GM12878 (cell line): ENCODE data around the gene IRF4. TPM values are rescaled to one million over a fixed set of nuclear protein-coding genes. Genes with fewer than 3 reads are reported as not detected.
A peak's percentile ranks its signal among the peaks of the same experiment; 100 is the strongest.

Source experiments
- ATAC-seq: fragments of 200-7000 bp; cut with Tn5 transposase; 3 replicates; pipeline ENCODE4 v1.9.1; 2020; ENCODE audit warnings: mild to moderate bottlenecking, moderate library complexity
- BruUV-seq: library from RNA; stranded (reverse); fragments of 400-500 nt; replicated peaks from 2 replicates; lab custom pipeline; 2021; lab: Mats Ljungman, UMichigan
- CTCF ChIA-PET: fragments of 300-600 bp; sonication (Branson Sonifier 250); formaldehyde crosslinking; extraction: SDS; loops from one replicate; lab custom pipeline; 2021; ENCODE audit warnings: inconsistent platforms; lab: Yijun Ruan, JAX
- POLR2A ChIA-PET: fragments of 350-600 bp; formaldehyde crosslinking; extraction: SDS; loops from one replicate; lab custom pipeline; 2021; ENCODE audit warnings: inconsistent platforms; lab: Charles Lee
- RAD21 ChIA-PET: fragments of 300-600 bp; sonication (Branson Sonifier 250); formaldehyde crosslinking; loops from one replicate; lab custom pipeline; 2023; ENCODE audit warnings: antibody characterized with exemption; ENCODE audit not compliant: unreplicated experiment; lab: Charles Lee
- SMC1A ChIA-PET: fragments of 300-600 bp; sonication (Branson Sonifier 250); formaldehyde crosslinking; loops from one replicate; lab custom pipeline; 2023; ENCODE audit not compliant: unreplicated experiment, uncharacterized antibody; lab: Charles Lee
- DNase-seq: peaks from one replicate; pipeline ENCODE4 v3.0.0-alpha.2; 2011; ENCODE audit warnings: low read depth, low spot score
- FAIRE-seq: peaks from 3 replicates; lab custom pipeline; 2011; peaks lifted over from hg19 to GRCh38; lab: Jason Lieb, UNC
- H2AFZ ChIP-seq: 2 replicates; pipeline ENCODE4 v1.6.0; 2011; ENCODE audit warnings: low read depth, low read length, control low read depth; ENCODE audit not compliant: control insufficient read depth
- H3K27ac ChIP-seq: 2 replicates; pipeline ENCODE4 v1.5.1; 2011; ENCODE audit warnings: control low read depth; ENCODE audit not compliant: control insufficient read depth, insufficient read depth
- H3K27me3 ChIP-seq, 2 experiments: replicated peaks in 1 of 2; 2 replicates each; pipeline versions ENCODE4 v1.6.0 to v1.6.1; 2011; ENCODE audit warnings: low read length in 1 of 2; ENCODE audit not compliant: control insufficient read depth in 2 of 2, insufficient read depth in 2 of 2
- H3K36me3 ChIP-seq, 2 experiments: 2 replicates each; pipeline ENCODE4 v1.5.1; 2011; ENCODE audit warnings: low read length in 1 of 2; ENCODE audit not compliant: control insufficient read depth in 2 of 2, insufficient read depth in 2 of 2
- H3K4me1 ChIP-seq: 2 replicates; pipeline ENCODE4 v1.6.1; 2011; ENCODE audit warnings: mild to moderate bottlenecking, low read length, moderate library complexity, mixed read lengths; ENCODE audit not compliant: control insufficient read depth, insufficient read depth
- H3K4me2 ChIP-seq: 2 replicates; pipeline ENCODE4 v1.6.0; 2011; ENCODE audit warnings: control low read depth; ENCODE audit not compliant: control insufficient read depth, insufficient read depth
- H3K4me3 ChIP-seq: fragments of 200-600 bp; sonication (generic); 2 replicates; pipeline ENCODE4 v1.5.1; 2016
- H3K79me2 ChIP-seq: 2 replicates; pipeline ENCODE4 v1.6.0; 2011; ENCODE audit warnings: low read length; ENCODE audit not compliant: control insufficient read depth, insufficient read depth
- H3K9ac ChIP-seq: 2 replicates; pipeline ENCODE4 v1.8.0; 2011; ENCODE audit warnings: low read length, control low read depth, mixed read lengths; ENCODE audit not compliant: control insufficient read depth, insufficient read depth
- H3K9me3 ChIP-seq: replicated peaks from 3 replicates; pipeline ENCODE4 v1.5.1; 2011; ENCODE audit warnings: mild to moderate bottlenecking, low read length; ENCODE audit not compliant: control insufficient read depth, insufficient read depth
- H4K20me1 ChIP-seq: 2 replicates; pipeline ENCODE4 v1.6.0; 2011; ENCODE audit not compliant: control insufficient read depth, insufficient read depth
- CHD2 ChIP-seq: IDR thresholded peaks from 2 replicates; pipeline ENCODE4 v1.6.1; 2011; ENCODE audit warnings: low read depth, low read length, improper control_type of control experiment, borderline replicate concordance
- CHD4 ChIP-seq: fragments of 200-600 bp; sonication (generic); IDR thresholded peaks from 2 replicates; pipeline ENCODE4 v1.6.1; 2016; ENCODE audit warnings: mild to moderate bottlenecking
- GABPA ChIP-seq: IDR thresholded peaks from 2 replicates; pipeline ENCODE4 v1.6.1; 2014; ENCODE audit warnings: antibody characterized with exemption, low read depth, mild to moderate bottlenecking, inconsistent platforms
- HCFC1 ChIP-seq: fragments of 150-350 bp; IDR thresholded peaks from 2 replicates; pipeline ENCODE4 v1.6.1; 2014; ENCODE audit warnings: low read length
- IKZF2 ChIP-seq, 2 experiments: fragments of 450-650 bp; IDR thresholded peaks; 2 replicates each; pipeline ENCODE4 v1.6.1; 2017; ENCODE audit warnings: mild to moderate bottlenecking in 2 of 2, moderate library complexity in 2 of 2
- MEF2A ChIP-seq: IDR thresholded peaks from 2 replicates; pipeline ENCODE4 v1.6.1; 2011; ENCODE audit warnings: low read depth, mild to moderate bottlenecking, low read length, moderate library complexity; ENCODE audit not compliant: insufficient read depth
- MEF2B ChIP-seq: fragments of 450-650 bp; IDR thresholded peaks from 2 replicates; pipeline ENCODE4 v1.6.1; 2018; ENCODE audit warnings: mild to moderate bottlenecking, moderate library complexity; ENCODE audit not compliant: partially characterized antibody, poor library complexity, severe bottlenecking
- MTA3 ChIP-seq: IDR thresholded peaks from 2 replicates; pipeline ENCODE4 v1.6.1; 2012; ENCODE audit warnings: low read length, inconsistent platforms, borderline replicate concordance
- MXI1 ChIP-seq: fragments of 150-350 bp; IDR thresholded peaks from 2 replicates; pipeline ENCODE4 v1.6.1; 2011; ENCODE audit warnings: low read depth, mild to moderate bottlenecking, inconsistent platforms, low read length, improper control_type of control experiment
- NBN ChIP-seq: fragments of 450-650 bp; IDR thresholded peaks from 2 replicates; pipeline ENCODE4 v1.6.1; 2016
- NFIC ChIP-seq: IDR thresholded peaks from 2 replicates; pipeline ENCODE4 v1.6.1; 2012; ENCODE audit warnings: low read depth, mild to moderate bottlenecking, inconsistent platforms, low read length, moderate library complexity
- NFYB ChIP-seq: IDR thresholded peaks from 2 replicates; pipeline ENCODE4 v1.6.1; 2011; ENCODE audit warnings: low read depth, mild to moderate bottlenecking, low read length, improper control_type of control experiment, moderate library complexity; ENCODE audit not compliant: insufficient read depth
- PML ChIP-seq: IDR thresholded peaks from 2 replicates; pipeline ENCODE4 v1.6.1; 2012; ENCODE audit warnings: low read length, inconsistent platforms
- POLR2AphosphoS5 ChIP-seq: IDR thresholded peaks from 2 replicates; pipeline ENCODE4 v1.6.1; 2011; ENCODE audit warnings: mild to moderate bottlenecking, low read length, inconsistent platforms
- SREBF2 ChIP-seq: IDR thresholded peaks from 2 replicates; pipeline ENCODE4 v1.6.1; 2012; ENCODE audit warnings: mild to moderate bottlenecking, low read length
- SUZ12 ChIP-seq: fragments of 200-600 bp; sonication (generic); IDR thresholded peaks from one replicate; pipeline ENCODE4 v1.6.1; 2018; ENCODE audit warnings: antibody characterized with exemption, mild to moderate bottlenecking; ENCODE audit not compliant: unreplicated experiment
- TBL1XR1 ChIP-seq: IDR thresholded peaks from 2 replicates; pipeline ENCODE4 v1.6.1; 2012; ENCODE audit warnings: low read depth, low read length, improper control_type of control experiment
- YBX1 ChIP-seq: fragments of 450-650 bp; IDR thresholded peaks from 2 replicates; pipeline ENCODE4 v1.6.1; 2016; ENCODE audit warnings: antibody characterized with exemption
- ZNF217 ChIP-seq: fragments of 450-650 bp; IDR thresholded peaks from 2 replicates; pipeline ENCODE4 v1.6.1; 2017; ENCODE audit warnings: antibody characterized with exemption, mild to moderate bottlenecking
- ZNF274 ChIP-seq: IDR thresholded peaks from one replicate; pipeline ENCODE4 v1.8.0; 2011; ENCODE audit not compliant: insufficient read length, insufficient read depth
- ZSCAN29 ChIP-seq: fragments of 450-650 bp; IDR thresholded peaks from 2 replicates; pipeline ENCODE4 v1.6.1; 2017; ENCODE audit warnings: mild to moderate bottlenecking, moderate library complexity
- WGBS: methylation state at CpG from one replicate; pipeline ENCODE4 v1.1.6; 2016; ENCODE audit warnings: low lambda C conversion rate; ENCODE audit not compliant: insufficient replicate concordance, insufficient coverage; ENCODE audit errors: missing lambda C conversion rate; 5-methylcytosine and 5-hydroxymethylcytosine counted together
- in situ Hi-C: fragments of 300-500 bp; cut with MboI; formaldehyde crosslinking; loops from 9 replicates; pipeline ENCODE4 v1.14.3; 2018; ENCODE audit warnings: mixed read lengths
- intact Hi-C: fragments of 100-400 bp; cut with micrococcal nuclease; formaldehyde crosslinking; loops from one replicate; pipeline ENCODE4 v1.14.2; 2022; ENCODE audit not compliant: unreplicated experiment
- polyA plus RNA-seq, 11 experiments: library from polyadenylated mRNA; depleted of rRNA in 4 of 11; unstranded in 6 of 11; stranded (reverse) in 5 of 11; fragments of >200 nt; fragmentation: Nextera tagmentation in 4 of 11; fragmentation: Illumina TruSeq in 1 of 11; extraction: Ambion mirVana in 4 of 11; extraction: Trizol in 1 of 11; gene quantifications; 1 replicate in 1 of 11; 2 replicates in 10 of 11; pipeline versions ENCODE4 v1.2.1 to v1.2.3, GENCODE V29; 2011 to 2016; ENCODE audit warnings: inconsistent platforms in 2 of 11, missing spikeins in 2 of 11, low read depth in 1 of 11
- total RNA-seq, 4 experiments: library from RNA; depleted of rRNA in 3 of 4; stranded (reverse); fragments of >200 nt in 3 of 4; fragmentation: Illumina TruSeq in 1 of 4; extraction: Trizol in 1 of 4; gene quantifications; 2 replicates each; pipeline versions ENCODE4 v1.2.1 to v1.2.3, GENCODE V29; 2013 to 2021
- TF ChIP-seq, protein P1 (sequence below): IDR thresholded peaks from 2 replicates; pipeline ENCODE4 v1.6.1; 2011; ENCODE audit warnings: low read depth, low read length, improper control_type of control experiment, borderline replicate concordance

IRF4 gene
- total and polyA plus RNA-seq, 10 of the 15 experiments (the other 5 are each of a cell fraction or from before 2014, with no cell fraction given): 50.0 to 495 (median 257) TPM

DNA sequence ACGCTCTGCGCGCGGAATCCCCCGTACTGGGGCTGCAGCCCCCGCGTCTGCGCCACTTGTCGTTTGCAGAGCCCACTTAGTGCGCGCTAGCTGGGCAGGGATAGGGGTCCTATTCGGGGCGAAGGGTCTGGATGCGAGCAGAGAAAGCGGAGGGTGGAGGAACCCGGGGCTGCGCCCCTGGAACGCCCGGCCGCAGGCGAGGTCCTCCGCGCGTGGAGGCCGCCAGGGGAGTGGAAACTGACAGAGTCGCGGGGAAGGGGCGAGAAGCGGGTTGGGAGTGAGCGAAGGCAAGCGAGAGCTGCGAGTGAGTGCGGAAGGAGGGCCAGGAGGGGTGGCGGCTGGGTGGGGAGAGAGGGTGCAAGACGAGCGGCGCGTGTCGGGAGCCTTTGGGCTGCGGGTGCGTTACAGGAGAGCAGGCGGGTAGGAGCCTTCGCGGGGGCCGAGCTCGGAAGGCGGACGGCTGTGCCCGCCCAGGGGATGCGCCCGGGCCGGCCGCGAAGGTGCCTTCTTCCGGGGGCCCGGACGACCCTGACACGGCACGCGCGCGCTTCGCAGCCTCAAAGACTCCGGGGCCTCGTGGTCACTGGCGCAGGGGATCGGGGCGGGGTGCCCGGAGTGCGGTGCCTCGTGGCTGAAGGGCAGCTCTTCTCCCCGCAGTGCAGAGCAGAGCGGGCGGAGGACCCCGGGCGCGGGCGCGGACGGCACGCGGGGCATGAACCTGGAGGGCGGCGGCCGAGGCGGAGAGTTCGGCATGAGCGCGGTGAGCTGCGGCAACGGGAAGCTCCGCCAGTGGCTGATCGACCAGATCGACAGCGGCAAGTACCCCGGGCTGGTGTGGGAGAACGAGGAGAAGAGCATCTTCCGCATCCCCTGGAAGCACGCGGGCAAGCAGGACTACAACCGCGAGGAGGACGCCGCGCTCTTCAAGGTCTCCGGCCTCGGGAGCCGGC lies 1.2 kb downstream of the IRF4 start:
- Histone ChIP-seq H3K4me1 (peaks cover 36% of the 10 kb centered on the region), H4K20me1 (peaks cover 19% of the 10 kb centered on the region), H2AFZ (no peak overlapping the region), H3K27ac (peak overlapping the region; percentile 91), H3K4me2 (peak overlapping the region; percentile 77; the same call in 1 of the 2 replicates), H3K4me3 (peak overlapping the region; percentile 95), H3K9me3 (no peaks in the 10 kb centered on the region), H3K79me2 (peaks cover 84% of the 10 kb centered on the region), H3K27me3 (no peaks in the 10 kb centered on the region), H3K9ac (peak overlapping the region; percentile 97), H3K36me3 (peaks cover 20 to 28% of the 10 kb centered on the region in 2 experiments)
- CTCF ChIA-PET: interaction anchor here (0.6 to 1.2 kb wide), 8 partner anchors 10 to 204 kb away, joined by 3 to 4 read pairs (median 4); no protein-coding TSS in a partner anchor
- peak; percentile 1 for ATAC-seq
- no peak for DNase-seq
- SMC1A ChIA-PET: interaction anchor here (0.8 to 13.5 kb wide), 14 partner anchors 13 to 203 kb away, joined by 3 to 185 read pairs (median 7); no protein-coding TSS in a partner anchor
- intact Hi-C loops: no loop called here
- WGBS: under 1% methylated on average over 84 of the region's 108 CpGs
- RAD21 ChIA-PET: interaction anchor here (0.8 to 9.4 kb wide), 18 partner anchors 12 to 203 kb away, joined by 3 to 95 read pairs (median 10); partner anchors contain the start of gene DUSP22
- no TSS peak for BruUV-seq
- POLR2A ChIA-PET: interaction anchor here (0.8 to 5.6 kb wide), 17 partner anchors 12 to 199 kb away, joined by 3 to 42 read pairs (median 5); partner anchors contain the start of gene DUSP22
- no peak for FAIRE-seq
- in situ Hi-C loops: loop anchor here (10.0 kb wide), 1 partner anchor 178 kb away; no protein-coding TSS in a partner anchor
- TF ChIP-seq IKZF2 (IDR thresholded peaks at IDR 0.05) (no peak), TBL1XR1 (0 out of 2 replicates have a peak, but pooled peaks have one; percentile 39), PML (no peak; the same call in 1 of the 2 replicates), YBX1 (no peak), MEF2B (no peak), ZNF274 (no peak), CHD4 (no peak), MEF2A (no peak), POLR2AphosphoS5 (peak; percentile 81), NFIC (no peak), NFYB (no peak), MXI1 (no peak), NBN (no peak), SUZ12 (no peak), ZNF217 (no peak), ZSCAN29 (no peak), CHD2 (no peak), GABPA (no peak), SREBF2 (no peak), HCFC1 (no peak), MTA3 (no peak)
- TF ChIP-seq, protein P1, sequence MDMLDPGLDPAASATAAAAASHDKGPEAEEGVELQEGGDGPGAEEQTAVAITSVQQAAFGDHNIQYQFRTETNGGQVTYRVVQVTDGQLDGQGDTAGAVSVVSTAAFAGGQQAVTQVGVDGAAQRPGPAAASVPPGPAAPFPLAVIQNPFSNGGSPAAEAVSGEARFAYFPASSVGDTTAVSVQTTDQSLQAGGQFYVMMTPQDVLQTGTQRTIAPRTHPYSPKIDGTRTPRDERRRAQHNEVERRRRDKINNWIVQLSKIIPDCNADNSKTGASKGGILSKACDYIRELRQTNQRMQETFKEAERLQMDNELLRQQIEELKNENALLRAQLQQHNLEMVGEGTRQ: no peak
